Measurements from ENCODE around the gene KRTCAP2.
A peak's percentile ranks its signal among the peaks of the same experiment; 100 is the strongest.

Gene KRTCAP2

DNA sequence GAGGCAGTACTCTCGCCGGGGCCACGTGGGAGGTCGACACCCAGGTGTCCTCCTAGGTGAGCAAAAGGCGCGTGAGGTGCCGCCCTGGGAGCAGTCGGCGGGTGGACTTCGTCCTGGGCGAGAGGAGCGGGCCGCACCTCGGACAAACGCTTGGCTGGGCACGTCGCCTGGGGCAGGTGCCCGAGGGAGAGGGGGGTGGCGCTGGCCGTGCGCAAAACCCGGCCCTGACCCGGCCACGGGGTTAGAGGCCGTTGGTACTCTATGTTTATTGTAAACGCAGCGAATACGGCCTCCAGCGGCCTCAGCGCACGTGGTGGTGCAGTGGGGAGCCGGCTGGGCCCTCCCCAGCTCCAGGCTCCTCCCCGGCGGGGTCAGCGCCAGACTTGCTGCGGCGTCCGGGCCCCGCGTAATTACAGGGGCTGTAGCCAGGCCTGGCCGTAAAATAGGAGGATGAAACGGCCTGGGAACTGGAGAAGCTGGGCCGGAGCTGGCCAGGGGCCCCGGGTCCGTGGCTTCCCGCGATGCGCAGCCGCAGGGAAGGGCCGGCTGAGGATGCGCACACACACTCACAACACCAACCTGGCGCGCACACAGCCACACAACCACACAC is 47.1 kb downstream of the KRTCAP2 start:
- Histone ChIP-seq H3K36me3 (ENCODE audit: control insufficient read depth in 2 of 2, insufficient read depth in 2 of 2, low read length in 2 of 2) (peaks cover 0 to 3% of the 10 kb centered on the region in 2 donors), H3K9me3 (ENCODE audit: control insufficient read depth in 2 of 2, low read length in 2 of 2) (no peaks in the 10 kb centered on the region), H3K27ac (ENCODE audit: low read depth in 2 of 2, low read length in 2 of 2) (peak overlapping the region; percentile 83 to 97), H3K9ac (ENCODE audit: low read depth in 1 of 2, low read length in 2 of 2) (peak overlapping the region; percentile 72 to 99), H3K27me3 (ENCODE audit: control insufficient read depth in 2 of 2, insufficient read depth in 2 of 2, low read length in 2 of 2) (peaks cover 3 to 6% of the 10 kb centered on the region in 2 donors), H3K4me1 (ENCODE audit: control insufficient read depth in 2 of 2, insufficient read depth in 2 of 2, low read length in 2 of 2) (peaks cover 50 to 65% of the 10 kb centered on the region in 2 donors), H3K4me3 (ENCODE audit: low read length in 2 of 2) (peak overlapping the region; percentile 75 to 83)

- no peaks in the 10 kb centered on the region for H3K9me3 ChIP-seq (ENCODE audit: control insufficient read depth in 2 of 2, low read length in 2 of 2)
- peak overlapping the region; percentile 38 to 99 for H3K9ac ChIP-seq (ENCODE audit: low read depth in 1 of 2, low read length in 2 of 2)
- peak overlapping the region; percentile 83 to 97 for H3K27ac ChIP-seq (ENCODE audit: low read depth in 2 of 2, low read length in 2 of 2)
- no peaks in the 10 kb centered on the region for H3K36me3 ChIP-seq (ENCODE audit: control insufficient read depth in 2 of 2, insufficient read depth in 2 of 2, low read length in 2 of 2)
- H3K4me3 ChIP-seq (ENCODE audit: low read length in 2 of 2): no peak overlapping the region
- peaks cover 3 to 6% of the 10 kb centered on the region in 2 donors for H3K27me3 ChIP-seq (ENCODE audit: control insufficient read depth in 2 of 2, insufficient read depth in 2 of 2, low read length in 2 of 2)
- H3K4me1 ChIP-seq (ENCODE audit: control insufficient read depth in 2 of 2, insufficient read depth in 2 of 2, low read length in 2 of 2): peaks cover 50 to 64% of the 10 kb centered on the region in 2 donors
These were observed 47.6 kb downstream of the KRTCAP2 start for GRCh38 chr1:155125511-155125945.

- H3K27ac ChIP-seq (ENCODE audit: low read depth in 2 of 2, low read length in 2 of 2): peak overlapping the region; percentile 83 to 97
- no peaks in the 10 kb centered on the region for H3K9me3 ChIP-seq (ENCODE audit: control insufficient read depth in 2 of 2, low read length in 2 of 2)
- peaks cover 3 to 6% of the 10 kb centered on the region in 2 donors for H3K27me3 ChIP-seq (ENCODE audit: control insufficient read depth in 2 of 2, insufficient read depth in 2 of 2, low read length in 2 of 2)
- no peaks in the 10 kb centered on the region for H3K36me3 ChIP-seq (ENCODE audit: control insufficient read depth in 2 of 2, insufficient read depth in 2 of 2, low read length in 2 of 2)
- peak overlapping the region; percentile 56 to 99 for H3K9ac ChIP-seq (ENCODE audit: low read depth in 1 of 2, low read length in 2 of 2)
- no peak overlapping the region for H3K4me3 ChIP-seq (ENCODE audit: low read length in 2 of 2)
- peaks cover 52 to 64% of the 10 kb centered on the region in 2 donors for H3K4me1 ChIP-seq (ENCODE audit: control insufficient read depth in 2 of 2, insufficient read depth in 2 of 2, low read length in 2 of 2)
These were observed 48.3 kb downstream of the KRTCAP2 start for GRCh38 chr1:155124503-155125463.

- Histone ChIP-seq H3K4me1 (ENCODE audit: control insufficient read depth in 2 of 2, insufficient read depth in 2 of 2, low read length in 2 of 2) (peaks cover 51 to 61% of the 10 kb centered on the region in 2 donors), H3K27me3 (ENCODE audit: control insufficient read depth in 2 of 2, insufficient read depth in 2 of 2, low read length in 2 of 2) (peaks cover 3 to 6% of the 10 kb centered on the region in 2 donors), H3K27ac (ENCODE audit: low read depth in 2 of 2, low read length in 2 of 2) (peak overlapping the region; percentile 83 to 97), H3K36me3 (ENCODE audit: control insufficient read depth in 2 of 2, insufficient read depth in 2 of 2, low read length in 2 of 2) (no peaks in the 10 kb centered on the region), H3K9me3 (ENCODE audit: control insufficient read depth in 2 of 2, low read length in 2 of 2) (no peaks in the 10 kb centered on the region), H3K9ac (ENCODE audit: low read depth in 1 of 2, low read length in 2 of 2) (peak overlapping the region in 1 of 2 donors; percentile 99), H3K4me3 (ENCODE audit: low read length in 2 of 2) (no peak overlapping the region)
These were observed 49.3 kb downstream of the KRTCAP2 start for GRCh38 chr1:155123801-155124200.

GRCh38 chr1:155122308-155122707 is 50.8 kb downstream of the KRTCAP2 start:
- Histone ChIP-seq H3K9ac (ENCODE audit: low read depth in 1 of 2, low read length in 2 of 2) (no peak overlapping the region), H3K27me3 (ENCODE audit: control insufficient read depth in 2 of 2, insufficient read depth in 2 of 2, low read length in 2 of 2) (peaks cover 0 to 4% of the 10 kb centered on the region in 2 donors), H3K27ac (ENCODE audit: low read depth in 2 of 2, low read length in 2 of 2) (no peak overlapping the region), H3K4me1 (ENCODE audit: control insufficient read depth in 2 of 2, insufficient read depth in 2 of 2, low read length in 2 of 2) (peaks cover 46 to 62% of the 10 kb centered on the region in 2 donors), H3K36me3 (ENCODE audit: control insufficient read depth in 2 of 2, insufficient read depth in 2 of 2, low read length in 2 of 2) (no peaks in the 10 kb centered on the region), H3K4me3 (ENCODE audit: low read length in 2 of 2) (no peak overlapping the region), H3K9me3 (ENCODE audit: control insufficient read depth in 2 of 2, low read length in 2 of 2) (no peaks in the 10 kb centered on the region)

- Histone ChIP-seq H3K27me3 (ENCODE audit: control insufficient read depth in 2 of 2, insufficient read depth in 2 of 2, low read length in 2 of 2) (no peaks in the 10 kb centered on the region), H3K9ac (ENCODE audit: low read depth in 1 of 2, low read length in 2 of 2) (no peak overlapping the region)
These were observed 51.9 kb downstream of the KRTCAP2 start for GRCh38 chr1:155121249-155121648.

DNA sequence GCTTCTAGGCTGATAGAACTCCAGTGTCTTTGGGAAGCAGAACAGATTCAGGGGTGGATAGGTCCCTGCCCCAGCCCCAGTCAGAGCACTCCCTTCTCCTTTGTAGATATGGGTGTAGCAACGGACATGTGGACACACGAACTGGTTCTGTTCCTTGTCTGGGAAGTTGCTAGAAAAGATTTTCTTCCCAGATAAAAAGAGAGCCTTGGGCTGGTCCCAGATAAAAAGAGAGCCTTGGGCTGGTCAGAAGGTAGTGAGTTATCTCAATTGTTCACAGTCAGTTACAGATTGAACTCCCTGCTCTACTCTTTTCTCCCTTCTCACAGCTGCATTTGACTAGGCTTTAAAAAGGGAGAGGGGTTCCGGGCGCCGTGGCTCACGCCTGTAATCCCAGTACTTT is 52.9 kb downstream of the KRTCAP2 start:
- Histone ChIP-seq H3K9ac (ENCODE audit: low read depth in 1 of 2, low read length in 2 of 2) (peak overlapping the region in 1 of 2 donors; percentile 39), H3K27ac (ENCODE audit: low read depth in 2 of 2, low read length in 2 of 2) (peak overlapping the region in 1 of 2 donors; percentile 53)

More at GRCh38 chr1:155121249-155121648, 51.9 kb downstream of the KRTCAP2 start:
- Histone ChIP-seq H3K36me3 (ENCODE audit: control insufficient read depth in 2 of 2, insufficient read depth in 2 of 2, low read length in 2 of 2) (no peaks in the 10 kb centered on the region), H3K27ac (ENCODE audit: low read depth in 2 of 2, low read length in 2 of 2) (no peak overlapping the region), H3K9me3 (ENCODE audit: control insufficient read depth in 2 of 2, low read length in 2 of 2) (no peaks in the 10 kb centered on the region), H3K4me3 (ENCODE audit: low read length in 2 of 2) (no peak overlapping the region), H3K4me1 (ENCODE audit: control insufficient read depth in 2 of 2, insufficient read depth in 2 of 2, low read length in 2 of 2) (peaks cover 37 to 58% of the 10 kb centered on the region in 2 donors)

More for the DNA sequence above, 52.9 kb downstream of the KRTCAP2 start:
- Histone ChIP-seq H3K4me1 (ENCODE audit: control insufficient read depth in 2 of 2, insufficient read depth in 2 of 2, low read length in 2 of 2) (peaks cover 28 to 48% of the 10 kb centered on the region in 2 donors), H3K27me3 (ENCODE audit: control insufficient read depth in 2 of 2, insufficient read depth in 2 of 2, low read length in 2 of 2) (no peaks in the 10 kb centered on the region), H3K9me3 (ENCODE audit: control insufficient read depth in 2 of 2, low read length in 2 of 2) (no peaks in the 10 kb centered on the region), H3K36me3 (ENCODE audit: control insufficient read depth in 2 of 2, insufficient read depth in 2 of 2, low read length in 2 of 2) (no peaks in the 10 kb centered on the region), H3K4me3 (ENCODE audit: low read length in 2 of 2) (no peak overlapping the region)

Measured in mucosa of rectum (tissue), 2 donors.